ENCODE data around the gene UNK. TPM values are rescaled to one million over a fixed set of nuclear protein-coding genes. Genes with fewer than 3 reads are reported as not detected.

UNK gene
- total RNA-seq, 1 experiment from 2014 or later: 27.8 TPM

GRCh38 chr17:75752405-75752709 is 32.2 kb upstream of the UNK start:
- H3K4me2 ChIP-seq: no peak overlapping the region
- no peaks in the 10 kb centered on the region for H3K9me2 ChIP-seq (ENCODE audit: insufficient read depth)
- no peaks in the 10 kb centered on the region for H3K9me3 ChIP-seq (ENCODE audit: insufficient read depth, low read depth)
- no peak overlapping the region for H3K4me3 ChIP-seq
- BruUV-seq (replicated peaks): no TSS peak
- H3K4me1 ChIP-seq (replicated peaks; ENCODE audit: insufficient read depth): 0 out of 2 replicates have a peak, but pooled peaks cover 3% of the 10 kb centered on the region
- H4K20me1 ChIP-seq (ENCODE audit: insufficient read depth): peaks cover 3% of the 10 kb centered on the region; the same call in 1 of the 2 replicates
- H2AFZ ChIP-seq: no peak overlapping the region
- no peak for TF ChIP-seq EZH2 (IDR thresholded peaks at IDR 0.05; ENCODE audit: low read depth)
- TF ChIP-seq, protein P1, sequence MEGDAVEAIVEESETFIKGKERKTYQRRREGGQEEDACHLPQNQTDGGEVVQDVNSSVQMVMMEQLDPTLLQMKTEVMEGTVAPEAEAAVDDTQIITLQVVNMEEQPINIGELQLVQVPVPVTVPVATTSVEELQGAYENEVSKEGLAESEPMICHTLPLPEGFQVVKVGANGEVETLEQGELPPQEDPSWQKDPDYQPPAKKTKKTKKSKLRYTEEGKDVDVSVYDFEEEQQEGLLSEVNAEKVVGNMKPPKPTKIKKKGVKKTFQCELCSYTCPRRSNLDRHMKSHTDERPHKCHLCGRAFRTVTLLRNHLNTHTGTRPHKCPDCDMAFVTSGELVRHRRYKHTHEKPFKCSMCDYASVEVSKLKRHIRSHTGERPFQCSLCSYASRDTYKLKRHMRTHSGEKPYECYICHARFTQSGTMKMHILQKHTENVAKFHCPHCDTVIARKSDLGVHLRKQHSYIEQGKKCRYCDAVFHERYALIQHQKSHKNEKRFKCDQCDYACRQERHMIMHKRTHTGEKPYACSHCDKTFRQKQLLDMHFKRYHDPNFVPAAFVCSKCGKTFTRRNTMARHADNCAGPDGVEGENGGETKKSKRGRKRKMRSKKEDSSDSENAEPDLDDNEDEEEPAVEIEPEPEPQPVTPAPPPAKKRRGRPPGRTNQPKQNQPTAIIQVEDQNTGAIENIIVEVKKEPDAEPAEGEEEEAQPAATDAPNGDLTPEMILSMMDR (conservative IDR thresholded peaks at IDR 0.05): no peak
- H3K27ac ChIP-seq: no peak overlapping the region
- ChIA-PET CTCF (no interaction called here), POLR2A (ENCODE audit: unreplicated experiment) (no interaction called here)
- no peaks in the 10 kb centered on the region for H3K27me3 ChIP-seq (ENCODE audit: insufficient read depth, low read depth)
- no peaks in the 10 kb centered on the region for H3K79me2 ChIP-seq (ENCODE audit: low read depth)
- intact Hi-C loops (cut with micrococcal nuclease; ENCODE audit: unreplicated experiment): no loop called here
- no peak for DNase-seq
- H3F3A ChIP-seq (ENCODE audit: insufficient read depth, low read depth): peaks cover 34% of the 10 kb centered on the region
- peaks cover 6% of the 10 kb centered on the region; the same call in 1 of the 2 replicates for H3K36me3 ChIP-seq (ENCODE audit: low read depth)

DNA sequence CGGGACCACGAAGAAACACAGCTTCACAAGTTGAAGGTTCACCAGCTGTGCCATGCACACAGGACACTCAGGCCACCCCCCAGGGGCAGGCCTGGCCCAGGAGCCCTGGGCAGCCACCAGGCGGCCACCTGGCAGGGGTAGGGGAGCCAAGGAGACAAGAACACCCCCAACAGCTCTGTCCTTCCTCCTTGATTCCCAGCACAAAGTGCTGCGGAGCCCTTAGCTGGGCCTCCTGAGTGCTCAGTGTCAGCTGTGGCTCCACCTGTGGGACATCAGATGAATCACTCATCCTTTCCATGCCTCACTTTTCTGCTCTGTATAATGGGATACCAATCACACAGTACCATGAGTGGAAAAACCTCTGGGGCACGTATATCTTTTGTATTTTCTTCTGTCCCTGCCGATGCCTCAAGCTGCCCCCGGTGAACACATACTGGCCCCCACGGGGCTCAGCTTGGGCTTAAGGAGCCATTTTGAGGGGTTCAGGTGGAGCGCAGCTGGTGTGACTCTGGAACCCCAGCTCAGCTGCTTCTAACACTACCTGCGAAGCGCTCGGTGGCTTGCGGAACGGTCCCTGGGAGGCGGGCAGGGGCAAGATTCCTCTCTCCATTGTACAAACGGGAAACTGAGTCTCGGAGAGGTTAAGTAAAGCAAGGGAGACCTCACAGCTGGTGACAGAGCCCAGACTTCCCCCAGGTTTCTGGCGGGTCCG is 31.6 kb upstream of the UNK start:
- Histone ChIP-seq H3K36me3 (ENCODE audit: low read depth) (peaks cover 6% of the 10 kb centered on the region; the same call in 1 of the 2 replicates), H3K4me2 (no peak overlapping the region), H3K4me1 (replicated peaks; ENCODE audit: insufficient read depth) (no peaks in the 10 kb centered on the region), H3K9me3 (ENCODE audit: insufficient read depth, low read depth) (no peaks in the 10 kb centered on the region), H3K27ac (no peak overlapping the region), H3K27me3 (ENCODE audit: insufficient read depth, low read depth) (no peaks in the 10 kb centered on the region), H2AFZ (no peak overlapping the region), H3F3A (ENCODE audit: insufficient read depth, low read depth) (peaks cover 32% of the 10 kb centered on the region), H3K4me3 (no peak overlapping the region), H3K79me2 (ENCODE audit: low read depth) (no peaks in the 10 kb centered on the region), H4K20me1 (ENCODE audit: insufficient read depth) (0 out of 2 replicates have a peak, but pooled peaks cover 3% of the 10 kb centered on the region), H3K9me2 (ENCODE audit: insufficient read depth) (no peaks in the 10 kb centered on the region)
- TF ChIP-seq, protein P1 (conservative IDR thresholded peaks at IDR 0.05): 0 out of 2 replicates have a peak, but pooled peaks have one; percentile 12
- no peak for TF ChIP-seq EZH2 (IDR thresholded peaks at IDR 0.05; ENCODE audit: low read depth)
- no TSS peak for BruUV-seq (replicated peaks)
- POLR2A ChIA-PET (ENCODE audit: unreplicated experiment): no interaction called here
- DNase-seq: no peak
- CTCF ChIA-PET: no interaction called here
- intact Hi-C loops (cut with micrococcal nuclease; ENCODE audit: unreplicated experiment): no loop called here

DNA sequence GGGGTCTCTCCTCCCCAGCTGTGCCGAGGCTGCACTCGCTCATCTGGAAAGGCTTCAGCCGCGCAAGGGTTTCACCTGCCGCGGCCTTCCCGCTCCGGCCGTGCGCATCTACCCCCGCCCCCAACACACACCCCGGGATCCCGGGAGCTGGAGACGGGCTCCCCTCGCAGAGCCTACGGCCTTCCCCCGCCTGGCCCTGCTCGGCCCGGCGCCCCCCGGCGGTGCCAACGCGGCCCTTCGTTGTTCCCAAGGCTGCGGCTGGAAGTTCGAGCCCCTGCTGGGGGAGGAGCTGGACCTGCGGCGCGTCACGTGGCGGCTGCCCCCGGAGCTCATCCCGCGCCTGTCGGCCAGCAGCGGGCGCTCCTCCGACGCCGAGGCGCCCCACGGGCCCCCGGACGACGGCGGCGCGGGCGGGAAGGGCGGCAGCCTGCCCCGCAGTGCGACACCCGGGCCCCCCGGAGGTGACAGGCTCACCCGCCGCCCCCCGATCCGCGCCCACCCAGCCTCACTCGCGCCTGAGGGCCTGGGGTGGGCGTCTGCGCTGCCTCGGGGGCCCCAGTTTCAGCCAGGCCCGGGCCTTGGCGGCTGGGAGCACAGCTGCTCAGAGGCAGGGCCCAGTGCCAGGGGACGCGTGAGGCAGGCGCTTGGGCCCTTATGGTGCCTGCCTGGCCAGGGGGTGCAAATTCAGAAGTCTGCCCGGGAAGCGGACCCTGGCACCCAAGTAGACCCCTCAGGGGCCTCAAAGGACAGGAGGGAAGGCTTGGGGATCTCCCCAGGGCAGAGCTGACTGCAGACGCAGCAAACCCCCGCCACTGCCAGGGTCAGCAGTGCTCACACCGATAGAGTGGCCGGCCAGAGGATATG is 30.9 kb upstream of the UNK start:
- no TSS peak for BruUV-seq (replicated peaks)
- Histone ChIP-seq H3K4me3 (no peak overlapping the region), H2AFZ (no peak overlapping the region), H3K4me2 (no peak overlapping the region), H3K27me3 (ENCODE audit: insufficient read depth, low read depth) (no peaks in the 10 kb centered on the region), H3K9me2 (ENCODE audit: insufficient read depth) (no peaks in the 10 kb centered on the region), H3K36me3 (ENCODE audit: low read depth) (peaks cover 4% of the 10 kb centered on the region; the same call in 1 of the 2 replicates), H4K20me1 (ENCODE audit: insufficient read depth) (0 out of 2 replicates have a peak, but pooled peaks cover 3% of the 10 kb centered on the region), H3F3A (ENCODE audit: insufficient read depth, low read depth) (peaks cover 31% of the 10 kb centered on the region), H3K4me1 (replicated peaks; ENCODE audit: insufficient read depth) (no peaks in the 10 kb centered on the region), H3K79me2 (ENCODE audit: low read depth) (no peaks in the 10 kb centered on the region), H3K9me3 (ENCODE audit: insufficient read depth, low read depth) (no peaks in the 10 kb centered on the region), H3K27ac (no peak overlapping the region)
- ChIA-PET POLR2A (ENCODE audit: unreplicated experiment) (no interaction called here), CTCF (no interaction called here)
- TF ChIP-seq, protein P1 (conservative IDR thresholded peaks at IDR 0.05): no peak
- TF ChIP-seq EZH2 (IDR thresholded peaks at IDR 0.05; ENCODE audit: low read depth): no peak
- intact Hi-C loops (cut with micrococcal nuclease; ENCODE audit: unreplicated experiment): no loop called here
- DNase-seq: no peak
